Measurements from ENCODE around the gene GNAI3.
A peak's percentile ranks its signal among the peaks of the same experiment; 100 is the strongest.

The GNAI3 gene

GRCh38 chr1:109504974-109505373, 43.4 kb upstream of the GNAI3 start:
- no peak overlapping the region for H2BK15ac ChIP-seq (ENCODE audit: low read length)
- no peak overlapping the region for H3K14ac ChIP-seq (ENCODE audit: low read length)
- H3K79me1 ChIP-seq (ENCODE audit: low read depth, low read length): no peaks in the 10 kb centered on the region
- no peak overlapping the region for H3K23ac ChIP-seq (ENCODE audit: low read depth, low read length, poor library complexity)
- no peaks in the 10 kb centered on the region for H3K9me3 ChIP-seq (replicated peaks in 1 of 2; ENCODE audit: control insufficient read depth in 2 of 2, insufficient read depth in 1 of 2, low read depth in 1 of 2, low read length in 2 of 2)
- no peak overlapping the region for H3K9ac ChIP-seq (ENCODE audit: low read depth, low read length, poor library complexity)
- H3K27ac ChIP-seq (replicated peaks; ENCODE audit: low read length): no peak overlapping the region
- peaks cover 0 to 2% (median 0%) of the 10 kb centered on the region in 3 experiments for H3K27me3 ChIP-seq (ENCODE audit: control insufficient read depth in 3 of 3, insufficient read depth in 3 of 3, low read depth in 1 of 3, low read length in 3 of 3)
- H4K8ac ChIP-seq (ENCODE audit: low read depth, low read length): no peak overlapping the region
- no peak overlapping the region for H3K18ac ChIP-seq (ENCODE audit: low read length)
- H2BK120ac ChIP-seq (ENCODE audit: low read depth, low read length): no peak overlapping the region
- H3K4ac ChIP-seq (ENCODE audit: low read length): no peak overlapping the region
- no peak overlapping the region for H4K91ac ChIP-seq (ENCODE audit: low read depth, low read length, poor library complexity)
- no peak overlapping the region for H2AK5ac ChIP-seq (ENCODE audit: low read depth, low read length)
- H3K4me2 ChIP-seq (ENCODE audit: insufficient read depth, low read length, poor library complexity, severe bottlenecking): no peak overlapping the region
- DNase-seq (ENCODE audit: low spot score): no peak
- WGBS, 2 donors (ENCODE audit: extremely low coverage in 2 of 2, insufficient read length in 2 of 2, insufficient replicate concordance in 1 of 2): no CpG with 5 or more reads among the region's 1 CpG
- no peak overlapping the region for H3K4me3 ChIP-seq (ENCODE audit: low read length in 2 of 2)
- H3K36me3 ChIP-seq (replicated peaks in 1 of 2; ENCODE audit: control insufficient read depth in 2 of 2, insufficient read depth in 2 of 2, low read length in 2 of 2): peaks cover 5 to 8% of the 10 kb centered on the region in 2 donors
- H2BK5ac ChIP-seq (ENCODE audit: low read length): no peak overlapping the region
- H2BK12ac ChIP-seq (ENCODE audit: low read length): no peak overlapping the region
- peaks cover 7 to 10% of the 10 kb centered on the region in 2 donors for H3K4me1 ChIP-seq (ENCODE audit: control insufficient read depth in 2 of 2, insufficient read depth in 1 of 2, low read depth in 1 of 2, low read length in 2 of 2)
- no peak overlapping the region for H2AFZ ChIP-seq (ENCODE audit: low read length)

- Histone ChIP-seq H2AK5ac (ENCODE audit: low read depth, low read length) (peak overlapping the region; percentile 78), H3K4me1 (ENCODE audit: control insufficient read depth in 2 of 2, insufficient read depth in 1 of 2, low read depth in 1 of 2, low read length in 2 of 2) (peaks cover 7 to 9% of the 10 kb centered on the region in 2 donors), H3K27me3 (ENCODE audit: control insufficient read depth in 3 of 3, insufficient read depth in 3 of 3, low read depth in 1 of 3, low read length in 3 of 3) (peaks cover 0 to 15% (median 8%) of the 10 kb centered on the region in 3 experiments), H3K4me2 (ENCODE audit: insufficient read depth, low read length, poor library complexity, severe bottlenecking) (no peak overlapping the region), H3K4ac (ENCODE audit: low read length) (no peak overlapping the region), H3K18ac (ENCODE audit: low read length) (peak overlapping the region; percentile 45), H3K79me1 (ENCODE audit: low read depth, low read length) (no peaks in the 10 kb centered on the region), H3K9ac (ENCODE audit: low read depth, low read length, poor library complexity) (no peak overlapping the region), H2BK120ac (ENCODE audit: low read depth, low read length) (no peak overlapping the region), H3K27ac (replicated peaks; ENCODE audit: low read length) (no peak overlapping the region), H3K4me3 (ENCODE audit: low read length in 2 of 2) (peak overlapping the region; percentile 21 to 56), H4K91ac (ENCODE audit: low read depth, low read length, poor library complexity) (no peak overlapping the region), H3K14ac (ENCODE audit: low read length) (no peak overlapping the region), H2BK12ac (ENCODE audit: low read length) (no peak overlapping the region), H2AFZ (ENCODE audit: low read length) (no peak overlapping the region), H3K9me3 (replicated peaks in 1 of 2; ENCODE audit: control insufficient read depth in 2 of 2, insufficient read depth in 1 of 2, low read depth in 1 of 2, low read length in 2 of 2) (no peaks in the 10 kb centered on the region), H2BK15ac (ENCODE audit: low read length) (peak overlapping the region; percentile 39), H4K8ac (ENCODE audit: low read depth, low read length) (no peak overlapping the region), H2BK5ac (ENCODE audit: low read length) (no peak overlapping the region), H3K36me3 (replicated peaks in 1 of 2; ENCODE audit: control insufficient read depth in 2 of 2, insufficient read depth in 2 of 2, low read length in 2 of 2) (no peaks in the 10 kb centered on the region), H3K23ac (ENCODE audit: low read depth, low read length, poor library complexity) (peak overlapping the region; percentile 11)
- WGBS, 2 donors (ENCODE audit: extremely low coverage in 2 of 2, insufficient read length in 2 of 2, insufficient replicate concordance in 1 of 2): no CpG with 5 or more reads among the region's 25 CpGs
- no peak for DNase-seq (ENCODE audit: low spot score)
These were observed 40.2 kb upstream of the GNAI3 start for GRCh38 chr1:109508001-109508872.

GRCh38 chr1:109508873-109509175, 39.6 kb upstream of the GNAI3 start:
- no CpG with 5 or more reads among the region's 7 CpGs for WGBS, 2 donors (ENCODE audit: extremely low coverage in 2 of 2, insufficient read length in 2 of 2, insufficient replicate concordance in 1 of 2)
- Histone ChIP-seq H2BK15ac (ENCODE audit: low read length) (peak overlapping the region; percentile 39), H3K9me3 (replicated peaks in 1 of 2; ENCODE audit: control insufficient read depth in 2 of 2, insufficient read depth in 1 of 2, low read depth in 1 of 2, low read length in 2 of 2) (no peaks in the 10 kb centered on the region), H3K27me3 (ENCODE audit: control insufficient read depth in 3 of 3, insufficient read depth in 3 of 3, low read depth in 1 of 3, low read length in 3 of 3) (peaks cover 0 to 15% (median 8%) of the 10 kb centered on the region in 3 experiments), H2BK5ac (ENCODE audit: low read length) (no peak overlapping the region), H3K4me2 (ENCODE audit: insufficient read depth, low read length, poor library complexity, severe bottlenecking) (peak overlapping the region; percentile 70), H2BK120ac (ENCODE audit: low read depth, low read length) (no peak overlapping the region), H3K14ac (ENCODE audit: low read length) (no peak overlapping the region), H4K8ac (ENCODE audit: low read depth, low read length) (no peak overlapping the region), H3K4ac (ENCODE audit: low read length) (no peak overlapping the region), H3K18ac (ENCODE audit: low read length) (peak overlapping the region; percentile 45), H3K23ac (ENCODE audit: low read depth, low read length, poor library complexity) (peak overlapping the region; percentile 92), H3K79me1 (ENCODE audit: low read depth, low read length) (no peaks in the 10 kb centered on the region), H4K91ac (ENCODE audit: low read depth, low read length, poor library complexity) (no peak overlapping the region), H3K4me1 (ENCODE audit: control insufficient read depth in 2 of 2, insufficient read depth in 1 of 2, low read depth in 1 of 2, low read length in 2 of 2) (peaks cover 7 to 9% of the 10 kb centered on the region in 2 donors), H3K9ac (ENCODE audit: low read depth, low read length, poor library complexity) (peak overlapping the region; percentile 94), H2AFZ (ENCODE audit: low read length) (peak overlapping the region; percentile 90), H3K27ac (replicated peaks; ENCODE audit: low read length) (no peak overlapping the region), H2BK12ac (ENCODE audit: low read length) (no peak overlapping the region), H3K36me3 (replicated peaks in 1 of 2; ENCODE audit: control insufficient read depth in 2 of 2, insufficient read depth in 2 of 2, low read length in 2 of 2) (no peaks in the 10 kb centered on the region), H2AK5ac (ENCODE audit: low read depth, low read length) (peak overlapping the region; percentile 85), H3K4me3 (ENCODE audit: low read length in 2 of 2) (peak overlapping the region; percentile 56 to 95)
- no peak for DNase-seq (ENCODE audit: low spot score)
